Measurements from ENCODE around the gene CFAP410.
"Not testable (repeated sequence)": the region's sequence is repeated elsewhere in the genome, so short reads cannot be mapped to it uniquely, and the experiment has no call there.

CFAP410 gene

GRCh38 chr21:44285138-44285992 lies 53.8 kb downstream of the CFAP410 start, which contains the start of gene AIRE:
TSS of gene AIRE (plus strand) at chr21:44285876. CDS start at chr21:44286007, 131 bp downstream.
- no peak for DNase-seq (ENCODE audit: low read depth)

DNA sequence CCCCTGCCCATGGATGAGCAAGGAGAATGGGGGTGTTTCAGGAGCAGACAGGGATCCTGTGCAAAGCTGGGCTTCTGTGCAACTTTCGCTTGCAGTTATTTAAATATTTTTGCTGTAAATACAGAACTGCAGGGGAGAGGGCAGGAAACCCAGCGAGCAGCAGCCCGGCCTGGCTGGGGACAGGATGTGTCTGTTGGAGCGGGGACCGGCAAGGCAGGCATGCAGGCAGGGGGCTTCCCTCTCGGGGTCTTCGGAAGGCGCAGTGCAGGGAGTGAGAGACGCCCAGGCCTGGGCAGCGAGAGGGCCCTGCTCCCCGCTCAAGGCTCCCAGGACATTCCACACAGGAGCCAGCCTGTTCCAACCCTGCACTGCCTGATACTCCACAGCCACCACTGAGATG lies 55.2 kb downstream of the CFAP410 start:
- no peak for DNase-seq (ENCODE audit: low read depth)

DNA sequence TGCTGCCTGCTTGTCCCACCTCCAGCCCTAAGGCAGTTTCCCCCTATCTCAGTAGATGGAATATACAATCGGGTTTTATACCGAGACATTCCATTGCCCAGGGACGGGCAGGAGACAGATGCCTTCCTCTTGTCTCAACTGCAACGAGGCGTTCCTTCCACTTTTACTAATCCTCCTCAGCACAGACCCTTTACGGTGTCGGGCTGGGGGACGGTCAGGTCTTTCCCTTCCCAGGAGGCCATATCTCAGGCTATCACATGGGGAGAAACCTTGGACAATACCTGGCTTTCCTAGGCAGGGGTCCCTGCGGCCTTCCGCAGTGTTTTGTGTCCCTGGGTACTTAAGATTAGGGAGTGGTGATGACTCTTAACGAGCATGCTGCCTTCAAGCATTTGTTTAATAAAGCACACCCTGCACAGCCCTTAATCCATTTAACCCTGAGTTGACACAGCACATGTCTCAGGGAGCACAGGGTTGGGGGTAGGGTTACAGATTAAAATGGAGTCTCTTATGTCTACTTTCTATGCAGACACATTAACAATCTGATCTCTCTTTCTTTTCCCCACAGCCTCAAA lies 55.9 kb downstream of the CFAP410 start:
- not testable (repeated sequence) for DNase-seq (ENCODE audit: low read depth)

DNA sequence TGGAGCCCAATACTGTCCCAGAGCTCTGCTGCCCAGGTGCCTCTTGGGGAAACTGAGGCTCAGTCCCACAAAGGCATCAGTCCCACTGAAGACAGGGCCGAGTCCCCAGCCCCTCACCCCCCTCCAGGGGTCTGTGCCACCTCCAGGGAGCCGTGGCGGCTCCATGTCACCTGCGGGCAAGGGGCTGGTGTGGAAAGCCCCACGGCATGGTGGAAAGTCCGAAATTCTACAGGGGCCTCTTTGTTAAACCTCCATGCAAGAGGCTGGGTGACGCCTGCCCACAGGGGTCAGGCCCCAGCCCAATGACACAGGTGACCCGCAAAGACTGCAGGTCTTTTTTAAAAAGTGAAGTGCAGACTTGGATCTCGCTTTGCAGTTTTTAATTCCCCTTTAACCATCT lies 56.8 kb downstream of the CFAP410 start:
- DNase-seq (ENCODE audit: low read depth), result no peak

- no peak for DNase-seq (ENCODE audit: low read depth)
These were observed 57.4 kb downstream of the CFAP410 start for GRCh38 chr21:44281801-44282200.

- no peak for DNase-seq (ENCODE audit: low read depth)
These were observed 59.6 kb downstream of the CFAP410 start for GRCh38 chr21:44279354-44280260.
